WI38 (cell line): ENCODE data around the gene SYF2.

Experiments
- H3K4me3 ChIP-seq: 2 replicates; pipeline ENCODE4 v1.5.1; 2011; ENCODE audit warnings: low read depth, mild to moderate bottlenecking, control low read depth, low read length
- TF ChIP-seq, protein P1 (sequence below): IDR thresholded peaks from 2 replicates; pipeline ENCODE4 v1.5.1; 2012; ENCODE audit warnings: low read depth, mild to moderate bottlenecking, control low read depth, low read length

SYF2 gene

GRCh38 chr1:25183126-25183980 is 48.9 kb downstream of the SYF2 start:
- no peak overlapping the region for H3K4me3 ChIP-seq
- TF ChIP-seq, protein P1, sequence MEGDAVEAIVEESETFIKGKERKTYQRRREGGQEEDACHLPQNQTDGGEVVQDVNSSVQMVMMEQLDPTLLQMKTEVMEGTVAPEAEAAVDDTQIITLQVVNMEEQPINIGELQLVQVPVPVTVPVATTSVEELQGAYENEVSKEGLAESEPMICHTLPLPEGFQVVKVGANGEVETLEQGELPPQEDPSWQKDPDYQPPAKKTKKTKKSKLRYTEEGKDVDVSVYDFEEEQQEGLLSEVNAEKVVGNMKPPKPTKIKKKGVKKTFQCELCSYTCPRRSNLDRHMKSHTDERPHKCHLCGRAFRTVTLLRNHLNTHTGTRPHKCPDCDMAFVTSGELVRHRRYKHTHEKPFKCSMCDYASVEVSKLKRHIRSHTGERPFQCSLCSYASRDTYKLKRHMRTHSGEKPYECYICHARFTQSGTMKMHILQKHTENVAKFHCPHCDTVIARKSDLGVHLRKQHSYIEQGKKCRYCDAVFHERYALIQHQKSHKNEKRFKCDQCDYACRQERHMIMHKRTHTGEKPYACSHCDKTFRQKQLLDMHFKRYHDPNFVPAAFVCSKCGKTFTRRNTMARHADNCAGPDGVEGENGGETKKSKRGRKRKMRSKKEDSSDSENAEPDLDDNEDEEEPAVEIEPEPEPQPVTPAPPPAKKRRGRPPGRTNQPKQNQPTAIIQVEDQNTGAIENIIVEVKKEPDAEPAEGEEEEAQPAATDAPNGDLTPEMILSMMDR, result no peak

- H3K4me3 ChIP-seq, result no peak overlapping the region
- TF ChIP-seq, protein P1, result no peak
These were observed 49.7 kb downstream of the SYF2 start for GRCh38 chr1:25182629-25183028.

- TF ChIP-seq, protein P1, result no peak
- no peak overlapping the region for H3K4me3 ChIP-seq
These were observed 51.3 kb downstream of the SYF2 start for GRCh38 chr1:25180996-25181395.

GRCh38 chr1:25178917-25179561 is 53.3 kb downstream of the SYF2 start:
- no peak overlapping the region for H3K4me3 ChIP-seq
- TF ChIP-seq, protein P1, result no peak

DNA sequence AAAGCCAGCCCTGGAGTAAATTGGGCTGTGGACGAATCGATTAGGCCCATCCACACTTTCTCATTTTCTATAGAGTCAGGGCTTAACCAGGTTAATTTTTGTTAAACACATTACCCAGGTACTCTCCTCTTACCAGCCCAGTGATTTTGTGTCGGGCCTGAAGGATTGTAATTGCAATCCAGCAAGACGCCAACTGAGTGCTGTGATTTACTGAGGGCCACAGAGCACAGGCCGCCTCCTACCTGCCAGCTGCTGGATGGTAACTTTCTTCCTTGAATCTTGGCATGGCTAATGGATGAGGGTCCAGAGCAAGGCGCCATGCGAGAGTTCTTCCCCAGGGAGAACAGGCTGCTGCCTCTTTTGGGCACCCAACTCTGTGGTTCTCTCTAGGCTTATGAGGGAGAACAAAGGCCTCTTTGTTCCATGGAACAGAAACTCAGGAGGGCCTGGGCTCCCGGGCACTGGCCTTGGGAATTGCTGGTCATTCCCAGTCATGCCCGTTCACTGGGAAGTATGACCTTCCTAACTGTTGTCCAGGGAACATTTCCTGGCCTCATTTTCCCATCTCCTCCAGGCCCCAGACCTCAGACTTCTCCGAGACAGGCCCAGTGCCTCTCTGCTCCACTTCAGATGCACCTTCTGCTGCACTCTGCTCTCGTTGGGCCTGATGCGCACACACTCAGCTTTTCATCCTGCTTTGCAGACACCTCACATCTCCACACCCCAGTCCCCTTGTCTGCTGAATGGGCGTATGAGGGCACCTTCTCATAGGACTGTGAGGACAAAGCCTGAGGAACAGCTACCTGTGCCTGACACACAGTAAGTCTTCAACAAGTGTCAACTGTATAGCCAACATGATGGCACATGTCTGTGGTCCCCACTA is 57.3 kb downstream of the SYF2 start:
- H3K4me3 ChIP-seq, result no peak overlapping the region
- TF ChIP-seq, protein P1, result no peak

DNA sequence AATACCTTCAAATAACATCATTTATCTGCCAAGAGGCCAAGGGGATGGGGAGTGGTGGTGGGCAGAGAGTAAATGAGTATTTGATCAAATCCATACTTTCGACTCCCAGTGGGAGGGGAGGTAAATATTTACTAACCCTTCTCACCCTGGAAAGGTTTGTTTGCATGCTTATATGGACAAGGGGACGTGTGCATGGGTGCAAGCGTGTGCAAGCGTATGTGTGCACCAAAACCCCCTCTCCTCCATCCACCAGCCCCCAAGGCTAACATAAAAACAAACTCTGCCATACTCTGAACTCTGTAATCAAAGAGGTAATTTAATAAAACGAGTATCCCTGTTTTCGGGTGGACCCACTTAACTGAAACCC is 58.0 kb downstream of the SYF2 start:
- TF ChIP-seq, protein P1, result no peak
- H3K4me3 ChIP-seq, result no peak overlapping the region
